ENCODE data around the gene HSD17B2.
"Not testable (repeated sequence)": the region's sequence is repeated elsewhere in the genome, so short reads cannot be mapped to it uniquely, and the experiment has no call there.

The HSD17B2 gene

DNA sequence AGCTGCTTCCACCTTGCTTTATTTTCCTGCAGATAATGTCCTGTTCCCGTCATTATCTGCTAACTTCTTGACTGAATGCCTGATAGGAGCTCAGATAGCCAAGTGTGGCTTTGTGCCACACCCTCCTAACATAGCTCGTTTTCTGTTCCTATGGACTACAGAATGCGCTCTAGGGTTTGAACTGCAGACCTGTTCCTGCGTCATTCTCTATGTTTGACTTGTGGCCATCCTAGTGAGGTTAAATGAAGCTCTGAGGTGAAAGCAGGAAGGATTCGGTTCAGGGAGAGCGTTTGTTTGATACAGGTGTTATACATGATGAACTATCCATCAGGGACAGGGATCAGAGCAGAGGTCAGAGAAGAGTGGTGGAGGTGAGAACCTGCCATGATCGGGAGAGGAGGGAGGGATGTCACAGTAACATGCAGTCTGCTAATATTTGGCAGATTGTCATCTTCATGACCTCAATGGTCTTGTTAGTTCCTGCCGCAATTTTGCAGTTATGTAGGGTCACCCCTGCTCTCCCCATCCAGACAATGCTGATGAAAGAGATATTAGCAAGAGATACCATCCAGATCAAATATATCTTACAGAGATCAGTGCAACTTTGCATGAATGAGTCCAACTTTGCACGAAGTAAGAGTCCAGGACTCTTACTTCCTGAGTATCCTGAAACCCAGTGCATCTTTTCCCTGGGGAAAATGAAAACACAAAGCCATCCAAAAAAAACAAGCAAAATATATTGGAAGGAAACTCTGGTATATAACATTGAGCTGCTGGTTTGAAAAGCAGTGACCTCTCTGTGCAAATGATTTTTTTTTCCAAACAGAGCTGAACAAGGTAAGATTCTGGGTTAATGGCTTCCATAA is 102.1 kb downstream of the HSD17B2 start:
- no peaks in the 10 kb centered on the region for H3K9me3 Mint-ChIP-seq (ENCODE audit: low read depth)
- peaks cover 18% of the 10 kb centered on the region for H3K4me1 Mint-ChIP-seq (ENCODE audit: low read depth)
- peaks cover 11% of the 10 kb centered on the region for H3K36me3 Mint-ChIP-seq
- no peak overlapping the region for H3K4me3 Mint-ChIP-seq
- H3K27ac Mint-ChIP-seq, result no peak overlapping the region
- H3K27me3 Mint-ChIP-seq, result no peaks in the 10 kb centered on the region

DNA sequence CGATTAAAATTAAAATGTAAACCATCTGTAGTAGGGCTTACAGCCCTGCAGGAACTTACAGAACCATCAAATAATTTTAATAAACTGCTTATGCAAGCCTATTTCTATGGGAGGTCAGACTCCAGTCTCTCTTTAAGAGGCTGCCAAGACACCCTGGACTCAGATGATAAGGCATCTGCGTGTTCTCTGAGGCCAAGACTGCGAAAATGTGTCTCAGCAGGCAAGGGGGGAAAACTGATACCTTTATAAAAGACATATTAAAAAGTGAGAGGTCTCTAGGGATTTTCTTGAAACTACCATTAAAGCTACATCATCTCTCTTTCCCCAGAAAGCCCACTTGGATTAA is 102.7 kb downstream of the HSD17B2 start:
- Mint-ChIP-seq H3K27me3 (no peaks in the 10 kb centered on the region), H3K4me1 (ENCODE audit: low read depth) (peaks cover 18% of the 10 kb centered on the region), H3K4me3 (no peak overlapping the region), H3K36me3 (peaks cover 11% of the 10 kb centered on the region), H3K9me3 (ENCODE audit: low read depth) (no peaks in the 10 kb centered on the region), H3K27ac (no peak overlapping the region)

DNA sequence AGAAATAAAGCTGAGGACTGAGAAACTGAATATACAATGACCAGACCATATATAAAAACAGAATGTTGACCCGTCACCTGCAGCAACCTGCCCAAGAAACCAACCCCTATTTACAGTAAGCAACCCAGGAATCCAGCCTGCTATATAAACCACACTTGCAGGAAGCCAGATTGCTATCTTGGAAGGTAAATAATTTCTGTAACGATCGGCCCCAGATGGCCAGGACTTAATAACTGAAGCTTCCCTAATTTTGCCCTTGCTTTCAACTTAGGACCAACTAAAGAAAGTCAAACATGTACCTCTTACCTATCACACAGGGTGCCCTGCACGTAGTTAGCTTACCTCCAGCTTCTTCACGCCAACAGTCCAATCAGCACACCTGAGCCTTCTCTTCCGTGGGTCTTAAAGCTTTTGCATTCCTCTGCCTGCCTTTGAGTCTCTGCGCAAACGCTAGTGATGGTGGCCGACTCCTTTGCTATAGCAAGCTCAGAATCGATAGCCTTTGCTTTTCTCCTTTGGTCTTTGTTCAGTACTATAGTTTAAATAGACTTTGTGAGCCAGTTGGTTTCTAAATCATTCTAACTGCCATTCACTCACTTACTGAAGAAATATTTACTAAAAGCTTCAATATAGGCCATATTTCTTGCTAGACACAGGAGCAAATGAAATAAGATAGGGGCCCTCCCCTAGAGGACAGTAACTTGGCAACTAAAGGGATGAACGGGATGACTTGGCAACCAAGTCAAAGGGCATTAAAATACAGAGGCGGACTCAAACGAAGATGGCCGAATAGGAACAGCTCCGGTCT is 103.6 kb downstream of the HSD17B2 start:
- Mint-ChIP-seq H3K9me3 (ENCODE audit: low read depth) (no peaks in the 10 kb centered on the region), H3K4me3 (no peak overlapping the region), H3K27me3 (no peaks in the 10 kb centered on the region), H3K27ac (no peak overlapping the region), H3K4me1 (ENCODE audit: low read depth) (peaks cover 15% of the 10 kb centered on the region), H3K36me3 (peaks cover 14% of the 10 kb centered on the region)

DNA sequence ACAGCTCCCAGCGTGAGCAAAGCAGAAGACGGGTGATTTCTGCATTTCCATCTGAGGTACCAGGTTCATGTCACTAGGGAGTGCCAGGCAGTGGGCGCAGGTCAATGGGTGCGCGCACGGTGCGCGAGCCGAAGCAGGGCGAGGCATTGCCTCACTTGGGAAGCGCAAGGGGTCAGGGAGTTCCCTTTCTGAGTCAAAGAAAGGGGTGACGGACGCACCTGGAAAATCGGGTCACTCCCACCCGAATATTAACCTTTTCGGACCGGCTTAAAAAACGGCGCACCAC is 104.2 kb downstream of the HSD17B2 start:
- not testable (repeated sequence) for H3K9me3 Mint-ChIP-seq (ENCODE audit: low read depth); H3K4me3 Mint-ChIP-seq; H3K27ac Mint-ChIP-seq; H3K27me3 Mint-ChIP-seq; H3K4me1 Mint-ChIP-seq (ENCODE audit: low read depth)
- H3K36me3 Mint-ChIP-seq, result peaks cover 14% of the 10 kb centered on the region

DNA sequence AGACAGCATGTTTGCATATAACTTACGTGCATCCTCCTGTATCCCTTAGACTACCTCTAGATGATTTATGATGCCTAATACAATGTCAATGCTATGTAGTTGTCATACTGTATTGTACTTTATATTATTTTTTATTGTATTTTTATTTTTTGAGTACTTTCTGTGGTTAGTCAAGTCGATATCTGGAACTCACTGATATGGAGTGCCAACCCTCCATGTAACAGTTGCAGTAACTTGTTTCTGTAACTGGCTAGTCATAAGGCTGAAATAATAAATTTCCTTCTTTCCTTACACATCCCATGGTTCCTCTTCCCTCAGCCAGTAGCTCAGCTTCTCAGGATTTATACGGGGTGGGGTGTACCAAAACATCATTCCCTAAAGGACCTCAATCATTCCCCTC is 111.5 kb downstream of the HSD17B2 start:
- no peak overlapping the region for H3K27ac Mint-ChIP-seq
- H3K4me1 Mint-ChIP-seq (ENCODE audit: low read depth), result no peaks in the 10 kb centered on the region
- no peaks in the 10 kb centered on the region for H3K9me3 Mint-ChIP-seq (ENCODE audit: low read depth)
- H3K36me3 Mint-ChIP-seq, result peaks cover 6% of the 10 kb centered on the region
- H3K4me3 Mint-ChIP-seq, result no peak overlapping the region
- no peaks in the 10 kb centered on the region for H3K27me3 Mint-ChIP-seq

DNA sequence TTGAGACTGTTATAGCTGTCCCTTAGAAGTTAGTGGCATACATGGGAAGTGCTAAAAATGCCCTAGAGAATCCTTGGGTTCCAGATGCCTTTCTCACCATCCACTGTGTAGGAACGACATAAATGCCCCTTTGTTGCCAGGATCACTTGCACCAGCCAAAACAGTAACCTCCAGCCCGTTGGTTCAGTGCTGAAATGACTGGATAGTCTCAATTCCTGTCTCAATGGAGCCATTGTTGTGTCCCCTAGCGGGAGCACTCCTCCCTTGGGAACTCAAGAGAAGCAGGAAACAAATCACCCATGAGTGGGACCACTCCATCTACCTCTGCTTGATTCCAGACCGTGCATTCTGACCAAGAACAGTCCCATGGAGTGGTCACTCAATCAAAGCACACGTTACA is 111.9 kb downstream of the HSD17B2 start:
- H3K4me1 Mint-ChIP-seq (ENCODE audit: low read depth), result no peaks in the 10 kb centered on the region
- no peak overlapping the region for H3K27ac Mint-ChIP-seq
- peaks cover 6% of the 10 kb centered on the region for H3K36me3 Mint-ChIP-seq
- no peaks in the 10 kb centered on the region for H3K9me3 Mint-ChIP-seq (ENCODE audit: low read depth)
- no peak overlapping the region for H3K4me3 Mint-ChIP-seq
- H3K27me3 Mint-ChIP-seq, result no peaks in the 10 kb centered on the region

DNA sequence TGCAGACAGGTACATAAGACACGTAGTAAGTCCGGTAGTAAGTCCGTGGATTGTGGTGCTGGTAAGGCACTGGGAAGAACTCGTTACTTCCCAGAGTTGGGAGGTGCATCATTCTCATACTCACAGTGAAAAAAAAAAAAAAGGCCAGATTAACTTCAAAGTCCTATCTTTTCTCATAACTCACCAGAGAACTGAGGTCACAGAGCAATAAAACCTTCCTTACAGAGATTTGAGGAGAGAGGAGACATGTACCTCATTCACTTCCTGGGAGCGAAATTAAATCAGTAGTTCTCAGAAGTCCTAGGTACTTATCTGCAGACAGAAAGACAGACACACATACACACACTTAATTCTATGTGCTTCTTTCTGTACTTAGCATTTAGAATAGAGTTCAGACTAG is 112.5 kb downstream of the HSD17B2 start:
- H3K4me3 Mint-ChIP-seq, result no peak overlapping the region
- no peak overlapping the region for H3K27ac Mint-ChIP-seq
- H3K36me3 Mint-ChIP-seq, result peaks cover 6% of the 10 kb centered on the region
- H3K4me1 Mint-ChIP-seq (ENCODE audit: low read depth), result no peaks in the 10 kb centered on the region
- no peaks in the 10 kb centered on the region for H3K9me3 Mint-ChIP-seq (ENCODE audit: low read depth)
- no peaks in the 10 kb centered on the region for H3K27me3 Mint-ChIP-seq

All from activated naive CD8-positive, alpha-beta T cell (primary cell).